ENCODE measurements around the gene PTTG1. TPM values are rescaled to one million over a fixed set of nuclear protein-coding genes. Genes with fewer than 3 reads are reported as not detected.

Gene PTTG1
- total and polyA plus RNA-seq, 2 experiments from 2014 or later = 69.8 to 246 TPM

- Histone ChIP-seq H3K27ac (no peak overlapping the region), H3K4me3 (no peak overlapping the region), H3K9me3 (ENCODE audit: low read depth) (no peaks in the 10 kb centered on the region), H3K27me3 (peaks cover 9% of the 10 kb centered on the region), H3K36me3 (no peaks in the 10 kb centered on the region), H3K4me1 (ENCODE audit: low read depth) (no peaks in the 10 kb centered on the region)
- no peak for TF ChIP-seq CTCF (IDR thresholded peaks at IDR 0.05; ENCODE audit: low read depth, low read length)
- no peak for DNase-seq (ENCODE audit: low read depth in 1 of 2, low spot score in 1 of 2)
These were observed 15.6 kb downstream of the PTTG1 start for GRCh38 chr5:160437271-160437670.

GRCh38 chr5:160438316-160439204 lies 16.9 kb downstream of the PTTG1 start:
- DNase-seq (ENCODE audit: low read depth in 1 of 2, low spot score in 1 of 2) = peak; percentile 70 to 81
- TF ChIP-seq CTCF (IDR thresholded peaks at IDR 0.05; ENCODE audit: low read depth, low read length) = peak; percentile 92
- Histone ChIP-seq H3K27me3 (peaks cover 9% of the 10 kb centered on the region), H3K4me1 (ENCODE audit: low read depth) (no peaks in the 10 kb centered on the region), H3K36me3 (no peaks in the 10 kb centered on the region), H3K9me3 (ENCODE audit: low read depth) (no peaks in the 10 kb centered on the region), H3K4me3 (peak overlapping the region; percentile 10), H3K27ac (no peak overlapping the region)

- H3K4me1 ChIP-seq (ENCODE audit: low read depth) = no peaks in the 10 kb centered on the region
- peak; percentile 90 for TF ChIP-seq CTCF (IDR thresholded peaks at IDR 0.05; ENCODE audit: low read depth, low read length)
- DNase-seq (ENCODE audit: low read depth in 1 of 2, low spot score in 1 of 2) = peak; percentile 83 to 85
These were observed 17.5 kb downstream of the PTTG1 start for GRCh38 chr5:160439205-160439600.

GRCh38 chr5:160441311-160441781 lies 19.7 kb downstream of the PTTG1 start:
- H3K27ac ChIP-seq = no peak overlapping the region
- no peak overlapping the region for H3K4me3 ChIP-seq
- no peak for TF ChIP-seq CTCF (IDR thresholded peaks at IDR 0.05; ENCODE audit: low read depth, low read length)
- no peaks in the 10 kb centered on the region for H3K4me1 ChIP-seq (ENCODE audit: low read depth)
- H3K9me3 ChIP-seq (ENCODE audit: low read depth) = no peaks in the 10 kb centered on the region
- DNase-seq (ENCODE audit: low read depth in 1 of 2, low spot score in 1 of 2) = no peak
- no peaks in the 10 kb centered on the region for H3K36me3 ChIP-seq
- H3K27me3 ChIP-seq = peaks cover 9% of the 10 kb centered on the region

More at GRCh38 chr5:160439205-160439600, 17.5 kb downstream of the PTTG1 start:
- no peaks in the 10 kb centered on the region for H3K36me3 ChIP-seq
- H3K27ac ChIP-seq = no peak overlapping the region
- H3K4me3 ChIP-seq = peak overlapping the region; percentile 10
- H3K27me3 ChIP-seq = peaks cover 9% of the 10 kb centered on the region
- no peaks in the 10 kb centered on the region for H3K9me3 ChIP-seq (ENCODE audit: low read depth)

GRCh38 chr5:160442824-160443431 lies 21.3 kb downstream of the PTTG1 start:
- Histone ChIP-seq H3K9me3 (ENCODE audit: low read depth) (no peaks in the 10 kb centered on the region), H3K4me1 (ENCODE audit: low read depth) (no peaks in the 10 kb centered on the region), H3K27ac (no peak overlapping the region), H3K4me3 (no peak overlapping the region), H3K27me3 (peaks cover 9% of the 10 kb centered on the region), H3K36me3 (no peaks in the 10 kb centered on the region)
- no peak for DNase-seq (ENCODE audit: low read depth in 1 of 2, low spot score in 1 of 2)
- TF ChIP-seq CTCF (IDR thresholded peaks at IDR 0.05; ENCODE audit: low read depth, low read length) = no peak
